Liver (tissue), 9 donors: Measurements from ENCODE around the gene PTPRN2. TPM values are rescaled to one million over a fixed set of nuclear protein-coding genes. Genes with fewer than 3 reads are reported as not detected.

Source experiments
- DNase-seq: peaks from one replicate; pipeline ENCODE4 v3.0.0-alpha.2; 2017; ENCODE audit warnings: low spot score
- H3K27ac ChIP-seq, 2 donors: one replicate each; pipeline ENCODE4 v1.7.0; 2013; ENCODE audit warnings: inconsistent platforms in 2 of 2, low read length in 2 of 2, control low read depth in 1 of 2, low read depth in 1 of 2, mild to moderate bottlenecking in 1 of 2
- H3K27me3 ChIP-seq, 4 donors: one replicate each; pipeline versions ENCODE4 v1.6.1 to v1.7.0; 2013; ENCODE audit warnings: low read length in 3 of 4, inconsistent platforms in 1 of 4, mild to moderate bottlenecking in 1 of 4, moderate library complexity in 1 of 4; ENCODE audit not compliant: control insufficient read depth in 4 of 4, insufficient read depth in 4 of 4
- H3K36me3 ChIP-seq, 4 donors: one replicate each; pipeline versions ENCODE4 v1.6.1 to v1.7.0; 2013; ENCODE audit warnings: low read length in 3 of 4, mild to moderate bottlenecking in 3 of 4, low read depth in 1 of 4, moderate library complexity in 1 of 4; ENCODE audit not compliant: control insufficient read depth in 4 of 4, insufficient read depth in 3 of 4
- H3K4me1 ChIP-seq, 4 donors: one replicate each; pipeline versions ENCODE4 v1.6.1 to v1.7.0; 2013; ENCODE audit warnings: low read length in 3 of 4, mild to moderate bottlenecking in 3 of 4, moderate library complexity in 1 of 4; ENCODE audit not compliant: control insufficient read depth in 4 of 4, insufficient read depth in 4 of 4
- H3K4me3 ChIP-seq, 3 donors: one replicate each; pipeline versions ENCODE4 v1.6.1 to v1.7.0; 2013; ENCODE audit warnings: low read length in 3 of 3, control low read depth in 1 of 3, low read depth in 1 of 3, mild to moderate bottlenecking in 1 of 3
- H3K9ac ChIP-seq, 2 donors: one replicate each; pipeline ENCODE4 v1.7.0; 2013; ENCODE audit warnings: low read length in 2 of 2, mild to moderate bottlenecking in 2 of 2, moderate library complexity in 2 of 2, control low read depth in 1 of 2, low read depth in 1 of 2
- H3K9me3 ChIP-seq, 4 donors: one replicate each; pipeline versions ENCODE4 v1.6.1 to v1.7.0; 2013; ENCODE audit warnings: low read length in 3 of 4; ENCODE audit not compliant: control insufficient read depth in 4 of 4
- EGR1 ChIP-seq, 2 donors: IDR thresholded peaks; 2 replicates each; pipeline ENCODE4 v1.6.1; 2016 to 2018; ENCODE audit warnings: antibody characterized with exemption in 2 of 2, low read depth in 2 of 2
- FOXA1 ChIP-seq: IDR thresholded peaks from 2 replicates; pipeline ENCODE4 v1.6.1; 2016; ENCODE audit warnings: antibody characterized with exemption
- FOXA2 ChIP-seq: IDR thresholded peaks from 2 replicates; pipeline ENCODE4 v1.6.1; 2016; ENCODE audit warnings: antibody characterized with exemption
- GABPA ChIP-seq, 2 donors: IDR thresholded peaks in 1 of 2; conservative IDR thresholded peaks in 1 of 2; 2 replicates each; pipeline ENCODE4 v1.6.1; 2016; ENCODE audit warnings: antibody characterized with exemption in 2 of 2, mild to moderate bottlenecking in 1 of 2, moderate library complexity in 1 of 2
- HNF4A ChIP-seq, 2 donors: conservative IDR thresholded peaks; 2 replicates each; pipeline ENCODE4 v1.6.1; 2016; ENCODE audit warnings: antibody characterized with exemption in 2 of 2, mild to moderate bottlenecking in 2 of 2
- HNF4G ChIP-seq: IDR thresholded peaks from 2 replicates; pipeline ENCODE4 v1.6.1; 2016; ENCODE audit warnings: antibody characterized with exemption
- JUND ChIP-seq, 2 donors: IDR thresholded peaks; 2 replicates each; pipeline ENCODE4 v1.6.1; 2016; ENCODE audit warnings: antibody characterized with exemption in 2 of 2
- NR2F2 ChIP-seq: IDR thresholded peaks from 2 replicates; pipeline ENCODE4 v1.6.1; 2016; ENCODE audit warnings: antibody characterized with exemption
- RAD21 ChIP-seq, 2 donors: IDR thresholded peaks; 2 replicates each; pipeline ENCODE4 v1.6.1; 2016; ENCODE audit warnings: antibody characterized with exemption in 2 of 2, mild to moderate bottlenecking in 2 of 2
- RXRA ChIP-seq, 2 donors: IDR thresholded peaks; 2 replicates each; pipeline ENCODE4 v1.6.1; 2017 to 2018; ENCODE audit warnings: antibody characterized with exemption in 2 of 2, mild to moderate bottlenecking in 1 of 2
- SP1 ChIP-seq: IDR thresholded peaks from 2 replicates; pipeline ENCODE4 v1.6.1; 2018; ENCODE audit warnings: antibody characterized with exemption, mild to moderate bottlenecking
- TAF1 ChIP-seq: conservative IDR thresholded peaks from 2 replicates; pipeline ENCODE4 v1.6.1; 2016; ENCODE audit warnings: antibody characterized with exemption, mild to moderate bottlenecking
- YY1 ChIP-seq: IDR thresholded peaks from 2 replicates; pipeline ENCODE4 v1.6.1; 2016; ENCODE audit warnings: antibody characterized with exemption, mild to moderate bottlenecking
- WGBS: extraction: QIAGEN DNeasy Blood & Tissue Kit; methylation state at CpG from one replicate; pipeline ENCODE4 v1.1.7; 2013; 5-methylcytosine and 5-hydroxymethylcytosine counted together
- polyA plus RNA-seq, 2 donors: library from polyadenylated mRNA; stranded (reverse) in 1 of 2; unstranded in 1 of 2; fragments of 200-250 nt in 1 of 2; fragments of >200 nt in 1 of 2; fragmentation: Nextera tagmentation in 1 of 2; extraction: Ambion mirVana in 1 of 2; gene quantifications; one replicate each; pipeline versions ENCODE4 v1.2.1 to v1.2.3, GENCODE V29; 2013 to 2015
- total RNA-seq, 2 donors: library from RNA; depleted of rRNA; stranded (reverse); fragments of >200 nt; gene quantifications; one replicate each; pipeline ENCODE4 v1.2.3, GENCODE V29; 2014
- TF ChIP-seq, protein P1 (sequence below): IDR thresholded peaks from 2 replicates; pipeline ENCODE4 v1.6.1; 2016; ENCODE audit warnings: antibody characterized with exemption, mild to moderate bottlenecking
- TF ChIP-seq, protein P2 (sequence below): IDR thresholded peaks from 2 replicates; pipeline ENCODE4 v1.6.1; 2016; ENCODE audit warnings: antibody characterized with exemption
- TF ChIP-seq, protein P3 (sequence below): IDR thresholded peaks from 2 replicates; pipeline ENCODE4 v1.6.1; 2016; ENCODE audit warnings: antibody characterized with exemption
- TF ChIP-seq, protein P4 (sequence below): fragments of 150-350 bp; IDR thresholded peaks from 2 replicates; pipeline ENCODE4 v1.5.1; 2017; ENCODE audit warnings: improper control_type of control experiment, low read depth, low read length; ENCODE audit not compliant: missing input control
- TF ChIP-seq, protein P5 (sequence below): IDR thresholded peaks from 2 replicates; pipeline ENCODE4 v1.6.1; 2016; ENCODE audit warnings: antibody characterized with exemption
- donor health status: healthy.
- donor health status: healthy.
- donor health status: healthy.
- donor health status: healthy.
- donor health status: healthy.

The PTPRN2 gene
- total and polyA plus RNA-seq, 4 donors = 0.75 to 1.9 (median 1.1) TPM

DNA sequence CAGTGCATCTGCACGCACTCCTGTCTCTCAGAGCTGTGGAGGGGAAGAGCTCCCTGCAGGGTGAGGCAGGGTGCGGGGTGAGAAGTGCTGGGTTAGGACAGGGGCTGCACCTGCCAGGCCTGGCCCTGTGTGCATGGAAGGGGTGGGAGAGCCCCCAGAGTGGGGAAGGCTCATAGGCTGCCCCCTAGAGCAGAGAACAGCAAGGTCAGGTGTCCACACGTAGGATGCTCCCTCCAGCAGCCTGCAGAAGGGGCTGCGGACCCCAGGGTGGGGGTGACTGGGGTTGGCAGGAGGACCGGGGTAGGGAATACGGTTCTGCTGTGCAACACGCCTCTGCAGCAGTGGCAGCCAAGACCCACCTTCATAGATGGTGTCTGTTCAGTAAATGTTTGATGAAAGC, 208.6 kb downstream of the PTPRN2 start:
- WGBS = 91% methylated on average over 7 of the region's 7 CpGs
- DNase-seq = no peak
- Histone ChIP-seq H3K27ac (no peak overlapping the region), H3K9me3 (no peaks in the 10 kb centered on the region), H3K27me3 (no peaks in the 10 kb centered on the region), H3K36me3 (no peaks in the 10 kb centered on the region), H3K9ac (no peak overlapping the region), H3K4me3 (no peak overlapping the region), H3K4me1 (peaks cover 0 to 3% (median 0%) of the 10 kb centered on the region in 4 donors)
- TF ChIP-seq, protein P1, sequence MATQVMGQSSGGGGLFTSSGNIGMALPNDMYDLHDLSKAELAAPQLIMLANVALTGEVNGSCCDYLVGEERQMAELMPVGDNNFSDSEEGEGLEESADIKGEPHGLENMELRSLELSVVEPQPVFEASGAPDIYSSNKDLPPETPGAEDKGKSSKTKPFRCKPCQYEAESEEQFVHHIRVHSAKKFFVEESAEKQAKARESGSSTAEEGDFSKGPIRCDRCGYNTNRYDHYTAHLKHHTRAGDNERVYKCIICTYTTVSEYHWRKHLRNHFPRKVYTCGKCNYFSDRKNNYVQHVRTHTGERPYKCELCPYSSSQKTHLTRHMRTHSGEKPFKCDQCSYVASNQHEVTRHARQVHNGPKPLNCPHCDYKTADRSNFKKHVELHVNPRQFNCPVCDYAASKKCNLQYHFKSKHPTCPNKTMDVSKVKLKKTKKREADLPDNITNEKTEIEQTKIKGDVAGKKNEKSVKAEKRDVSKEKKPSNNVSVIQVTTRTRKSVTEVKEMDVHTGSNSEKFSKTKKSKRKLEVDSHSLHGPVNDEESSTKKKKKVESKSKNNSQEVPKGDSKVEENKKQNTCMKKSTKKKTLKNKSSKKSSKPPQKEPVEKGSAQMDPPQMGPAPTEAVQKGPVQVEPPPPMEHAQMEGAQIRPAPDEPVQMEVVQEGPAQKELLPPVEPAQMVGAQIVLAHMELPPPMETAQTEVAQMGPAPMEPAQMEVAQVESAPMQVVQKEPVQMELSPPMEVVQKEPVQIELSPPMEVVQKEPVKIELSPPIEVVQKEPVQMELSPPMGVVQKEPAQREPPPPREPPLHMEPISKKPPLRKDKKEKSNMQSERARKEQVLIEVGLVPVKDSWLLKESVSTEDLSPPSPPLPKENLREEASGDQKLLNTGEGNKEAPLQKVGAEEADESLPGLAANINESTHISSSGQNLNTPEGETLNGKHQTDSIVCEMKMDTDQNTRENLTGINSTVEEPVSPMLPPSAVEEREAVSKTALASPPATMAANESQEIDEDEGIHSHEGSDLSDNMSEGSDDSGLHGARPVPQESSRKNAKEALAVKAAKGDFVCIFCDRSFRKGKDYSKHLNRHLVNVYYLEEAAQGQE = no peak
- no peak for TF ChIP-seq GABPA (IDR thresholded peaks at IDR 0.05 in 1 of 2, conservative IDR thresholded peaks at IDR 0.05 in 1 of 2)
- TF ChIP-seq FOXA2 = no peak
- TF ChIP-seq RXRA (IDR thresholded peaks at IDR 0.05) = no peak
- TF ChIP-seq, protein P2, sequence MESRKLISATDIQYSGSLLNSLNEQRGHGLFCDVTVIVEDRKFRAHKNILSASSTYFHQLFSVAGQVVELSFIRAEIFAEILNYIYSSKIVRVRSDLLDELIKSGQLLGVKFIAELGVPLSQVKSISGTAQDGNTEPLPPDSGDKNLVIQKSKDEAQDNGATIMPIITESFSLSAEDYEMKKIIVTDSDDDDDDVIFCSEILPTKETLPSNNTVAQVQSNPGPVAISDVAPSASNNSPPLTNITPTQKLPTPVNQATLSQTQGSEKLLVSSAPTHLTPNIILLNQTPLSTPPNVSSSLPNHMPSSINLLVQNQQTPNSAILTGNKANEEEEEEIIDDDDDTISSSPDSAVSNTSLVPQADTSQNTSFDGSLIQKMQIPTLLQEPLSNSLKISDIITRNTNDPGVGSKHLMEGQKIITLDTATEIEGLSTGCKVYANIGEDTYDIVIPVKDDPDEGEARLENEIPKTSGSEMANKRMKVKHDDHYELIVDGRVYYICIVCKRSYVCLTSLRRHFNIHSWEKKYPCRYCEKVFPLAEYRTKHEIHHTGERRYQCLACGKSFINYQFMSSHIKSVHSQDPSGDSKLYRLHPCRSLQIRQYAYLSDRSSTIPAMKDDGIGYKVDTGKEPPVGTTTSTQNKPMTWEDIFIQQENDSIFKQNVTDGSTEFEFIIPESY = no peak
- TF ChIP-seq, protein P3, sequence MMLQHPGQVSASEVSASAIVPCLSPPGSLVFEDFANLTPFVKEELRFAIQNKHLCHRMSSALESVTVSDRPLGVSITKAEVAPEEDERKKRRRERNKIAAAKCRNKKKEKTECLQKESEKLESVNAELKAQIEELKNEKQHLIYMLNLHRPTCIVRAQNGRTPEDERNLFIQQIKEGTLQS = no peak
- no peak for TF ChIP-seq FOXA1
- TF ChIP-seq JUND (IDR thresholded peaks at IDR 0.05) = no peak
- TF ChIP-seq TAF1 = no peak
- TF ChIP-seq HNF4A (conservative IDR thresholded peaks at IDR 0.05) = no peak
- no peak for TF ChIP-seq RAD21 (IDR thresholded peaks at IDR 0.05)
- no peak for TF ChIP-seq EGR1 (IDR thresholded peaks at IDR 0.05; ENCODE audit: low read depth in 2 of 2)
- TF ChIP-seq, protein P4, sequence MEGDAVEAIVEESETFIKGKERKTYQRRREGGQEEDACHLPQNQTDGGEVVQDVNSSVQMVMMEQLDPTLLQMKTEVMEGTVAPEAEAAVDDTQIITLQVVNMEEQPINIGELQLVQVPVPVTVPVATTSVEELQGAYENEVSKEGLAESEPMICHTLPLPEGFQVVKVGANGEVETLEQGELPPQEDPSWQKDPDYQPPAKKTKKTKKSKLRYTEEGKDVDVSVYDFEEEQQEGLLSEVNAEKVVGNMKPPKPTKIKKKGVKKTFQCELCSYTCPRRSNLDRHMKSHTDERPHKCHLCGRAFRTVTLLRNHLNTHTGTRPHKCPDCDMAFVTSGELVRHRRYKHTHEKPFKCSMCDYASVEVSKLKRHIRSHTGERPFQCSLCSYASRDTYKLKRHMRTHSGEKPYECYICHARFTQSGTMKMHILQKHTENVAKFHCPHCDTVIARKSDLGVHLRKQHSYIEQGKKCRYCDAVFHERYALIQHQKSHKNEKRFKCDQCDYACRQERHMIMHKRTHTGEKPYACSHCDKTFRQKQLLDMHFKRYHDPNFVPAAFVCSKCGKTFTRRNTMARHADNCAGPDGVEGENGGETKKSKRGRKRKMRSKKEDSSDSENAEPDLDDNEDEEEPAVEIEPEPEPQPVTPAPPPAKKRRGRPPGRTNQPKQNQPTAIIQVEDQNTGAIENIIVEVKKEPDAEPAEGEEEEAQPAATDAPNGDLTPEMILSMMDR = no peak
- TF ChIP-seq, protein P5, sequence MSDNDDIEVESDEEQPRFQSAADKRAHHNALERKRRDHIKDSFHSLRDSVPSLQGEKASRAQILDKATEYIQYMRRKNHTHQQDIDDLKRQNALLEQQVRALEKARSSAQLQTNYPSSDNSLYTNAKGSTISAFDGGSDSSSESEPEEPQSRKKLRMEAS = no peak
- no peak for TF ChIP-seq SP1
- TF ChIP-seq HNF4G = no peak
- no peak for TF ChIP-seq YY1
- TF ChIP-seq NR2F2 = no peak
